Liver (tissue), 9 donors: ENCODE data around the gene CD33. TPM values are rescaled to one million over a fixed set of nuclear protein-coding genes. Genes with fewer than 3 reads are reported as not detected.

ENCODE experiments used
- DNase-seq: peaks from one replicate; pipeline ENCODE4 v3.0.0-alpha.2; 2017; ENCODE audit warnings: low spot score
- H3K27ac ChIP-seq, 2 donors: one replicate each; pipeline ENCODE4 v1.7.0; 2013; ENCODE audit warnings: inconsistent platforms in 2 of 2, low read length in 2 of 2, control low read depth in 1 of 2, low read depth in 1 of 2, mild to moderate bottlenecking in 1 of 2
- H3K27me3 ChIP-seq, 4 donors: one replicate each; pipeline versions ENCODE4 v1.6.1 to v1.7.0; 2013; ENCODE audit warnings: low read length in 3 of 4, inconsistent platforms in 1 of 4, mild to moderate bottlenecking in 1 of 4, moderate library complexity in 1 of 4; ENCODE audit not compliant: control insufficient read depth in 4 of 4, insufficient read depth in 4 of 4
- H3K36me3 ChIP-seq, 4 donors: one replicate each; pipeline versions ENCODE4 v1.6.1 to v1.7.0; 2013; ENCODE audit warnings: low read length in 3 of 4, mild to moderate bottlenecking in 3 of 4, low read depth in 1 of 4, moderate library complexity in 1 of 4; ENCODE audit not compliant: control insufficient read depth in 4 of 4, insufficient read depth in 3 of 4
- H3K4me1 ChIP-seq, 4 donors: one replicate each; pipeline versions ENCODE4 v1.6.1 to v1.7.0; 2013; ENCODE audit warnings: low read length in 3 of 4, mild to moderate bottlenecking in 3 of 4, moderate library complexity in 1 of 4; ENCODE audit not compliant: control insufficient read depth in 4 of 4, insufficient read depth in 4 of 4
- H3K4me3 ChIP-seq, 3 donors: one replicate each; pipeline versions ENCODE4 v1.6.1 to v1.7.0; 2013; ENCODE audit warnings: low read length in 3 of 3, control low read depth in 1 of 3, low read depth in 1 of 3, mild to moderate bottlenecking in 1 of 3
- H3K9ac ChIP-seq, 2 donors: one replicate each; pipeline ENCODE4 v1.7.0; 2013; ENCODE audit warnings: low read length in 2 of 2, mild to moderate bottlenecking in 2 of 2, moderate library complexity in 2 of 2, control low read depth in 1 of 2, low read depth in 1 of 2
- H3K9me3 ChIP-seq, 4 donors: one replicate each; pipeline versions ENCODE4 v1.6.1 to v1.7.0; 2013; ENCODE audit warnings: low read length in 3 of 4; ENCODE audit not compliant: control insufficient read depth in 4 of 4
- ATF3 ChIP-seq: IDR thresholded peaks from 2 replicates; pipeline ENCODE4 v1.6.1; 2016; ENCODE audit warnings: antibody characterized with exemption
- CTCF ChIP-seq: fragments of 150-350 bp; IDR thresholded peaks from 2 replicates; pipeline ENCODE4 v1.5.1; 2017; ENCODE audit warnings: improper control_type of control experiment, low read depth, low read length; ENCODE audit not compliant: missing input control
- EGR1 ChIP-seq, 2 donors: IDR thresholded peaks; 2 replicates each; pipeline ENCODE4 v1.6.1; 2016 to 2018; ENCODE audit warnings: antibody characterized with exemption in 2 of 2, low read depth in 2 of 2
- FOXA1 ChIP-seq: IDR thresholded peaks from 2 replicates; pipeline ENCODE4 v1.6.1; 2016; ENCODE audit warnings: antibody characterized with exemption
- FOXA2 ChIP-seq: IDR thresholded peaks from 2 replicates; pipeline ENCODE4 v1.6.1; 2016; ENCODE audit warnings: antibody characterized with exemption
- GABPA ChIP-seq, 2 donors: IDR thresholded peaks in 1 of 2; conservative IDR thresholded peaks in 1 of 2; 2 replicates each; pipeline ENCODE4 v1.6.1; 2016; ENCODE audit warnings: antibody characterized with exemption in 2 of 2, mild to moderate bottlenecking in 1 of 2, moderate library complexity in 1 of 2
- HNF4A ChIP-seq, 2 donors: conservative IDR thresholded peaks; 2 replicates each; pipeline ENCODE4 v1.6.1; 2016; ENCODE audit warnings: antibody characterized with exemption in 2 of 2, mild to moderate bottlenecking in 2 of 2
- HNF4G ChIP-seq: IDR thresholded peaks from 2 replicates; pipeline ENCODE4 v1.6.1; 2016; ENCODE audit warnings: antibody characterized with exemption
- JUND ChIP-seq, 2 donors: IDR thresholded peaks; 2 replicates each; pipeline ENCODE4 v1.6.1; 2016; ENCODE audit warnings: antibody characterized with exemption in 2 of 2
- NR2F2 ChIP-seq: IDR thresholded peaks from 2 replicates; pipeline ENCODE4 v1.6.1; 2016; ENCODE audit warnings: antibody characterized with exemption
- RAD21 ChIP-seq, 2 donors: IDR thresholded peaks; 2 replicates each; pipeline ENCODE4 v1.6.1; 2016; ENCODE audit warnings: antibody characterized with exemption in 2 of 2, mild to moderate bottlenecking in 2 of 2
- REST ChIP-seq: IDR thresholded peaks from 2 replicates; pipeline ENCODE4 v1.6.1; 2016; ENCODE audit warnings: antibody characterized with exemption, mild to moderate bottlenecking
- RXRA ChIP-seq, 2 donors: IDR thresholded peaks; 2 replicates each; pipeline ENCODE4 v1.6.1; 2017 to 2018; ENCODE audit warnings: antibody characterized with exemption in 2 of 2, mild to moderate bottlenecking in 1 of 2
- SP1 ChIP-seq: IDR thresholded peaks from 2 replicates; pipeline ENCODE4 v1.6.1; 2018; ENCODE audit warnings: antibody characterized with exemption, mild to moderate bottlenecking
- TAF1 ChIP-seq: conservative IDR thresholded peaks from 2 replicates; pipeline ENCODE4 v1.6.1; 2016; ENCODE audit warnings: antibody characterized with exemption, mild to moderate bottlenecking
- YY1 ChIP-seq: IDR thresholded peaks from 2 replicates; pipeline ENCODE4 v1.6.1; 2016; ENCODE audit warnings: antibody characterized with exemption, mild to moderate bottlenecking
- WGBS: extraction: QIAGEN DNeasy Blood & Tissue Kit; methylation state at CpG from one replicate; pipeline ENCODE4 v1.1.7; 2013; 5-methylcytosine and 5-hydroxymethylcytosine counted together
- polyA plus RNA-seq, 2 donors: library from polyadenylated mRNA; stranded (reverse) in 1 of 2; unstranded in 1 of 2; fragments of 200-250 nt in 1 of 2; fragments of >200 nt in 1 of 2; fragmentation: Nextera tagmentation in 1 of 2; extraction: Ambion mirVana in 1 of 2; gene quantifications; one replicate each; pipeline versions ENCODE4 v1.2.1 to v1.2.3, GENCODE V29; 2013 to 2015
- total RNA-seq, 2 donors: library from RNA; depleted of rRNA; stranded (reverse); fragments of >200 nt; gene quantifications; one replicate each; pipeline ENCODE4 v1.2.3, GENCODE V29; 2014
- TF ChIP-seq, protein P1 (sequence below): IDR thresholded peaks from 2 replicates; pipeline ENCODE4 v1.6.1; 2016; ENCODE audit warnings: antibody characterized with exemption
- TF ChIP-seq, protein P2 (sequence below): IDR thresholded peaks from 2 replicates; pipeline ENCODE4 v1.6.1; 2016; ENCODE audit warnings: antibody characterized with exemption
- donor health status: healthy.
- donor health status: healthy.
- donor health status: healthy.
- donor health status: healthy.
- donor health status: healthy.

CD33 gene
- total and polyA plus RNA-seq, 4 donors: 1.3 to 5.1 (median 3.8) TPM

DNA sequence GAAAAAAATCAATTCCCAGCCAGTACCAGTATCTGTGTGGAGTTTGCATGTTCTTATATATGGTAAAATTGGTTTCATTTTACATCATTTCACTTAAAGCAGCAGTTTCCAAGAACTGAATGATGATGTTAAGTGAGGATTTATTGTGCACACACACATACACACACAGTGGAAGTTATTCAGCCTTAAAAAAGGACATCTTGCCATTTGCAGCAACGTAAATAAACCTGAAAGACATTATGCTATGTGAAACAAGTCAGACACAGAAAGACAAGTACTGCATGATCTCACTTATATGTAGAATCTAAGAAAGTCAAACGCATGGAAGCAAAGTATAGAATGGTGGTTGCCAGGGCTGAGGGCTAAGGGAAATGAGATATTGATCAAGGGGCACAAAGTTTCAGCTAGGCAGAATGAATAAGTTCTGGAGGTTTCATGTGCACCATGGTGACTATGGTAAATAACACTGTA lies 31.3 kb downstream of the CD33 start:
- TF ChIP-seq HNF4G (no peak), FOXA1 (no peak), JUND (IDR thresholded peaks at IDR 0.05) (no peak), EGR1 (IDR thresholded peaks at IDR 0.05; ENCODE audit: low read depth in 2 of 2) (no peak), CTCF (no peak), GABPA (IDR thresholded peaks at IDR 0.05 in 1 of 2, conservative IDR thresholded peaks at IDR 0.05 in 1 of 2) (no peak), NR2F2 (no peak), FOXA2 (no peak), HNF4A (conservative IDR thresholded peaks at IDR 0.05) (no peak), REST (no peak), RAD21 (IDR thresholded peaks at IDR 0.05) (no peak), TAF1 (no peak), ATF3 (no peak), SP1 (no peak), YY1 (no peak), RXRA (IDR thresholded peaks at IDR 0.05) (no peak)
- TF ChIP-seq, protein P1, sequence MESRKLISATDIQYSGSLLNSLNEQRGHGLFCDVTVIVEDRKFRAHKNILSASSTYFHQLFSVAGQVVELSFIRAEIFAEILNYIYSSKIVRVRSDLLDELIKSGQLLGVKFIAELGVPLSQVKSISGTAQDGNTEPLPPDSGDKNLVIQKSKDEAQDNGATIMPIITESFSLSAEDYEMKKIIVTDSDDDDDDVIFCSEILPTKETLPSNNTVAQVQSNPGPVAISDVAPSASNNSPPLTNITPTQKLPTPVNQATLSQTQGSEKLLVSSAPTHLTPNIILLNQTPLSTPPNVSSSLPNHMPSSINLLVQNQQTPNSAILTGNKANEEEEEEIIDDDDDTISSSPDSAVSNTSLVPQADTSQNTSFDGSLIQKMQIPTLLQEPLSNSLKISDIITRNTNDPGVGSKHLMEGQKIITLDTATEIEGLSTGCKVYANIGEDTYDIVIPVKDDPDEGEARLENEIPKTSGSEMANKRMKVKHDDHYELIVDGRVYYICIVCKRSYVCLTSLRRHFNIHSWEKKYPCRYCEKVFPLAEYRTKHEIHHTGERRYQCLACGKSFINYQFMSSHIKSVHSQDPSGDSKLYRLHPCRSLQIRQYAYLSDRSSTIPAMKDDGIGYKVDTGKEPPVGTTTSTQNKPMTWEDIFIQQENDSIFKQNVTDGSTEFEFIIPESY: no peak
- TF ChIP-seq, protein P2, sequence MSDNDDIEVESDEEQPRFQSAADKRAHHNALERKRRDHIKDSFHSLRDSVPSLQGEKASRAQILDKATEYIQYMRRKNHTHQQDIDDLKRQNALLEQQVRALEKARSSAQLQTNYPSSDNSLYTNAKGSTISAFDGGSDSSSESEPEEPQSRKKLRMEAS: no peak
- no peak overlapping the region for H3K4me3 ChIP-seq
- no peaks in the 10 kb centered on the region for H3K4me1 ChIP-seq
- no peak overlapping the region for H3K9ac ChIP-seq
- DNase-seq: no peak
- WGBS: 52% methylated on average over 2 of the region's 2 CpGs
- H3K9me3 ChIP-seq: no peaks in the 10 kb centered on the region
- no peaks in the 10 kb centered on the region for H3K36me3 ChIP-seq
- H3K27me3 ChIP-seq: no peaks in the 10 kb centered on the region
- no peak overlapping the region for H3K27ac ChIP-seq
